ENCODE results near the gene CASP2.

Gene CASP2

GRCh38 chr7:143334244-143334643 lies 46.1 kb downstream of the CASP2 start:
- DNase-seq (ENCODE audit: low spot score): no peak

GRCh38 chr7:143337216-143337615 lies 49.1 kb downstream of the CASP2 start:
- no peak for DNase-seq (ENCODE audit: low spot score)

GRCh38 chr7:143341842-143342241 lies 53.7 kb downstream of the CASP2 start:
- DNase-seq (ENCODE audit: low spot score): no peak

- DNase-seq (ENCODE audit: low spot score): no peak
Measured at GRCh38 chr7:143343596-143343995, 55.4 kb downstream of the CASP2 start.

- DNase-seq (ENCODE audit: low spot score): peak; percentile 66
Measured at GRCh38 chr7:143345428-143345900, 57.3 kb downstream of the CASP2 start.

- no peak for DNase-seq (ENCODE audit: low spot score)
Measured at GRCh38 chr7:143346018-143346417, 57.9 kb downstream of the CASP2 start.

- DNase-seq (ENCODE audit: low spot score): no peak
Measured at GRCh38 chr7:143347950-143348349, 59.8 kb downstream of the CASP2 start.

- DNase-seq (ENCODE audit: low spot score): no peak
Measured at GRCh38 chr7:143351060-143351459, 62.9 kb downstream of the CASP2 start.

- DNase-seq (ENCODE audit: low spot score): no peak
Measured at GRCh38 chr7:143351574-143351973, 63.4 kb downstream of the CASP2 start.

GRCh38 chr7:143352531-143353002 lies 64.4 kb downstream of the CASP2 start:
- no peak for DNase-seq (ENCODE audit: low spot score)

- DNase-seq (ENCODE audit: low spot score): no peak
Measured at GRCh38 chr7:143354376-143354775, 66.2 kb downstream of the CASP2 start.

- DNase-seq (ENCODE audit: low spot score): no peak
Measured at GRCh38 chr7:143354965-143355364, 66.8 kb downstream of the CASP2 start.

GRCh38 chr7:143355450-143356385 lies 67.6 kb downstream of the CASP2 start:
- no peak for DNase-seq (ENCODE audit: low spot score)

GRCh38 chr7:143356414-143357050 lies 68.4 kb downstream of the CASP2 start:
- no peak for DNase-seq (ENCODE audit: low spot score)
